ENCODE measurements around the gene RIN3. TPM values are rescaled to one million over a fixed set of nuclear protein-coding genes. Genes with fewer than 3 reads are reported as not detected.

Gene RIN3
- total and polyA plus RNA-seq, 10 of the 15 experiments (the other 5 are each of a cell fraction or from before 2014, with no cell fraction given), result 0.91 to 23.3 (median 6.3) TPM

GRCh38 chr14:92525322-92526095, 11.9 kb downstream of the RIN3 start:
- WGBS (ENCODE audit: insufficient coverage, insufficient replicate concordance, low lambda C conversion rate, missing lambda C conversion rate), result 69% methylated on average over 12 of the region's 12 CpGs
- ChIA-PET RAD21 (ENCODE audit: unreplicated experiment) (interaction anchor here (0.8 kb wide), 1 partner anchor 57 kb away, joined by 3 read pairs; no protein-coding TSS in a partner anchor), POLR2A (interaction anchor here (1.0 kb wide), 1 partner anchor 8 kb away, joined by 3 read pairs; no protein-coding TSS in a partner anchor), CTCF (interaction anchor here (1.1 kb wide), 1 partner anchor 13 kb away, joined by 3 read pairs; no protein-coding TSS in a partner anchor), SMC1A (ENCODE audit: uncharacterized antibody, unreplicated experiment) (interaction anchor here (1.7 to 2.0 kb wide), 2 partner anchors 10 to 25 kb away, joined by 5 read pairs; no protein-coding TSS in a partner anchor)
- Histone ChIP-seq H3K79me2 (ENCODE audit: control insufficient read depth, insufficient read depth, low read length) (no peaks in the 10 kb centered on the region), H2AFZ (ENCODE audit: control insufficient read depth, low read depth, low read length) (no peak overlapping the region), H3K4me3 (no peak overlapping the region), H4K20me1 (ENCODE audit: control insufficient read depth, insufficient read depth) (no peaks in the 10 kb centered on the region; the same call in 1 of the 2 replicates), H3K9ac (ENCODE audit: control insufficient read depth, insufficient read depth, low read length) (no peak overlapping the region), H3K4me2 (ENCODE audit: control insufficient read depth, insufficient read depth) (no peak overlapping the region), H3K4me1 (ENCODE audit: control insufficient read depth, insufficient read depth, low read length) (no peaks in the 10 kb centered on the region), H3K27me3 (replicated peaks in 1 of 2; ENCODE audit: control insufficient read depth in 2 of 2, insufficient read depth in 2 of 2, low read length in 1 of 2) (no peaks in the 10 kb centered on the region), H3K9me3 (replicated peaks; ENCODE audit: control insufficient read depth, insufficient read depth, low read length) (no peaks in the 10 kb centered on the region; the same call in 2 of the 3 replicates), H3K36me3 (ENCODE audit: control insufficient read depth in 2 of 2, insufficient read depth in 2 of 2, low read length in 1 of 2) (no peaks in the 10 kb centered on the region), H3K27ac (ENCODE audit: control insufficient read depth, insufficient read depth) (no peak overlapping the region)
- FAIRE-seq (no peak), ATAC-seq (no peak), DNase-seq (ENCODE audit: low read depth, low spot score) (no peak)
- in situ Hi-C loops (cut with MboI) (no loop called here), intact Hi-C loops (cut with micrococcal nuclease; ENCODE audit: unreplicated experiment) (loop anchor here (1.0 kb wide), 1 partner anchor 23 kb away; no protein-coding TSS in a partner anchor)
- BruUV-seq (replicated peaks), result no TSS peak
- TF ChIP-seq POLR2AphosphoS2 (IDR thresholded peaks at IDR 0.05; ENCODE audit: low read depth, low read length) (no peak), CHD2 (IDR thresholded peaks at IDR 0.05; ENCODE audit: borderline replicate concordance, low read depth, low read length) (no peak), ZBTB40 (IDR thresholded peaks at IDR 0.05; ENCODE audit: borderline replicate concordance) (no peak), SKIL (IDR thresholded peaks at IDR 0.05; ENCODE audit: low read depth, poor library complexity, severe bottlenecking) (no peak)
- TF ChIP-seq, protein P1, sequence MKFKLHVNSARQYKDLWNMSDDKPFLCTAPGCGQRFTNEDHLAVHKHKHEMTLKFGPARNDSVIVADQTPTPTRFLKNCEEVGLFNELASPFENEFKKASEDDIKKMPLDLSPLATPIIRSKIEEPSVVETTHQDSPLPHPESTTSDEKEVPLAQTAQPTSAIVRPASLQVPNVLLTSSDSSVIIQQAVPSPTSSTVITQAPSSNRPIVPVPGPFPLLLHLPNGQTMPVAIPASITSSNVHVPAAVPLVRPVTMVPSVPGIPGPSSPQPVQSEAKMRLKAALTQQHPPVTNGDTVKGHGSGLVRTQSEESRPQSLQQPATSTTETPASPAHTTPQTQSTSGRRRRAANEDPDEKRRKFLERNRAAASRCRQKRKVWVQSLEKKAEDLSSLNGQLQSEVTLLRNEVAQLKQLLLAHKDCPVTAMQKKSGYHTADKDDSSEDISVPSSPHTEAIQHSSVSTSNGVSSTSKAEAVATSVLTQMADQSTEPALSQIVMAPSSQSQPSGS (IDR thresholded peaks at IDR 0.05; ENCODE audit: low read length), result no peak
